ENCODE results near the gene PAQR9. TPM values are rescaled to one million over a fixed set of nuclear protein-coding genes. Genes with fewer than 3 reads are reported as not detected.

PAQR9 gene
- total and polyA plus RNA-seq, 2 donors (not counting 1 experiment from before 2014, with no cell fraction given) = not detected

DNA sequence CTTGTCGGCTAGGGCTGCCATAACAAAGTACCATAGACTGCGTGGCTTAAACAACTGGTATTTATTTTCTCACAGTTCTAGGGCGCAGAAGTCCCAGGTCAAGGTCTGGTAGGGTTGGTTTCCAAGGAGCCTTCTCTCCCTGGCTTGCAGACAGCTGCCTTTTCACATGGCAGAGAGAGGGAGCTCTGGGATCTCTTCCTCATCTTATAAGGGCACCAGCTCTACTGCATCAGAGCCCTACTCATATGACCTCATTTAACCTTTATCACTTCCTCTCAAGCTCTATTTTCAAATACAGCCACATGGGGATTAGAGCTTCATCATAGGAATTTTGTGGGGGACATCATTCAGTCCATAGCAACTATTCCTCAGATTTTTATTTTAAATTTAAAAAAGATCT, 17.6 kb upstream of the PAQR9 start:
- no peaks in the 10 kb centered on the region for H3K9me3 ChIP-seq (ENCODE audit: control extremely low read depth in 1 of 3, control insufficient read depth in 2 of 3, insufficient read depth in 1 of 3, low read length in 2 of 3)
- ATAC-seq (ENCODE audit: low read depth) (no peak), DNase-seq (no peak)
- no peak overlapping the region for H3K9ac ChIP-seq (ENCODE audit: low read length)
- CTCF ChIA-PET = interaction anchor here (1.0 kb wide), 1 partner anchor 11 kb away, joined by 3 read pairs; no protein-coding TSS in a partner anchor
- H3K27ac ChIP-seq (ENCODE audit: low read length in 2 of 2) = no peak overlapping the region
- WGBS (ENCODE audit: insufficient coverage) = no CpG with 5 or more reads among the region's 3 CpGs
- Mint-ChIP-seq H3K4me1 (no peaks in the 10 kb centered on the region), H3K4me3 (no peak overlapping the region), H3K27ac (no peak overlapping the region), H3K27me3 (peaks cover 35% of the 10 kb centered on the region), H3K9me3 (ENCODE audit: insufficient read depth) (no peaks in the 10 kb centered on the region)
- TF ChIP-seq, protein P1, sequence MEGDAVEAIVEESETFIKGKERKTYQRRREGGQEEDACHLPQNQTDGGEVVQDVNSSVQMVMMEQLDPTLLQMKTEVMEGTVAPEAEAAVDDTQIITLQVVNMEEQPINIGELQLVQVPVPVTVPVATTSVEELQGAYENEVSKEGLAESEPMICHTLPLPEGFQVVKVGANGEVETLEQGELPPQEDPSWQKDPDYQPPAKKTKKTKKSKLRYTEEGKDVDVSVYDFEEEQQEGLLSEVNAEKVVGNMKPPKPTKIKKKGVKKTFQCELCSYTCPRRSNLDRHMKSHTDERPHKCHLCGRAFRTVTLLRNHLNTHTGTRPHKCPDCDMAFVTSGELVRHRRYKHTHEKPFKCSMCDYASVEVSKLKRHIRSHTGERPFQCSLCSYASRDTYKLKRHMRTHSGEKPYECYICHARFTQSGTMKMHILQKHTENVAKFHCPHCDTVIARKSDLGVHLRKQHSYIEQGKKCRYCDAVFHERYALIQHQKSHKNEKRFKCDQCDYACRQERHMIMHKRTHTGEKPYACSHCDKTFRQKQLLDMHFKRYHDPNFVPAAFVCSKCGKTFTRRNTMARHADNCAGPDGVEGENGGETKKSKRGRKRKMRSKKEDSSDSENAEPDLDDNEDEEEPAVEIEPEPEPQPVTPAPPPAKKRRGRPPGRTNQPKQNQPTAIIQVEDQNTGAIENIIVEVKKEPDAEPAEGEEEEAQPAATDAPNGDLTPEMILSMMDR (IDR thresholded peaks at IDR 0.05) = no peak
- TF ChIP-seq EZH2 (IDR thresholded peaks at IDR 0.05; ENCODE audit: borderline replicate concordance, insufficient read depth, low read depth, low read length, poor library complexity, severe bottlenecking) = no peak
- peaks cover 0 to 4% (median 0%) of the 10 kb centered on the region in 4 experiments for H3K27me3 ChIP-seq (replicated peaks in 1 of 4; ENCODE audit: control extremely low read depth in 1 of 4, control insufficient read depth in 3 of 4, insufficient read depth in 4 of 4, low read length in 3 of 4)
- no peaks in the 10 kb centered on the region for H3K36me3 ChIP-seq (replicated peaks in 1 of 2; ENCODE audit: control extremely low read depth in 1 of 2, control insufficient read depth in 1 of 2, extremely low read depth in 1 of 2, insufficient read depth in 2 of 2, low read length in 1 of 2)
- no peak overlapping the region for H2AFZ ChIP-seq (ENCODE audit: insufficient read depth, low read depth, low read length, poor library complexity, severe bottlenecking)
- no peaks in the 10 kb centered on the region for H4K20me1 ChIP-seq (ENCODE audit: control insufficient read depth, insufficient read depth, low read length, poor library complexity, severe bottlenecking)
- POLR2A ChIA-PET = no interaction called here
- no peaks in the 10 kb centered on the region for H3K79me2 ChIP-seq (ENCODE audit: control insufficient read depth, insufficient read depth, low read length)
- H3K4me3 ChIP-seq (ENCODE audit: control extremely low read depth in 1 of 5, extremely low read depth in 1 of 5, insufficient read depth in 1 of 5, low read depth in 2 of 5, low read length in 4 of 5) = no peak overlapping the region
- no peaks in the 10 kb centered on the region for H3K4me1 ChIP-seq (ENCODE audit: control insufficient read depth in 2 of 2, insufficient read depth in 2 of 2, low read length in 2 of 2)
- H3K4me2 ChIP-seq (replicated peaks; ENCODE audit: low read depth, low read length, poor library complexity, severe bottlenecking) = no peak overlapping the region
- intact Hi-C loops (cut with micrococcal nuclease) = no loop called here

DNA sequence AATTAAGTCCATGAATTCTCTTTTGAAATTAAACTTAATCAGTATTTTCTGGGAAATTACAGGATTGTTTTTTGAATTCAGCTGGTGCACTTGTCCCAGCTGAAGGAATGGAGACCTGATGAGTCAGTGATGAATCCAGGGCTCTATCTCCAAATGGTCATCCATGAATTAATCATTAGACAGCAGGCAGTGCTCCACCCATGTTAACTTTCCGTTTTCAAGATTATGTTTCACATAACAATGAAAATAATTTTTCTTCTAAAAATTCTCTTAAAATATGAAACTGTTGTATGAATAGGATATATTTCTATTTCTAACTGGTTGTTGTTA, 13.9 kb upstream of the PAQR9 start:
- Mint-ChIP-seq H3K27me3 (peaks cover 44% of the 10 kb centered on the region), H3K4me1 (no peaks in the 10 kb centered on the region), H3K4me3 (no peak overlapping the region), H3K9me3 (ENCODE audit: insufficient read depth) (no peaks in the 10 kb centered on the region), H3K27ac (no peak overlapping the region)
- ATAC-seq (ENCODE audit: low read depth) (no peak), DNase-seq (no peak)
- H4K20me1 ChIP-seq (ENCODE audit: control insufficient read depth, insufficient read depth, low read length, poor library complexity, severe bottlenecking) = no peaks in the 10 kb centered on the region
- WGBS (ENCODE audit: insufficient coverage) = no CpG with 5 or more reads among the region's 1 CpG
- H2AFZ ChIP-seq (ENCODE audit: insufficient read depth, low read depth, low read length, poor library complexity, severe bottlenecking) = no peak overlapping the region
- intact Hi-C loops (cut with micrococcal nuclease) = no loop called here
- no peaks in the 10 kb centered on the region for H3K79me2 ChIP-seq (ENCODE audit: control insufficient read depth, insufficient read depth, low read length)
- ChIA-PET CTCF (interaction anchor here (0.5 kb wide), 1 partner anchor 12 kb away, joined by 3 read pairs; no protein-coding TSS in a partner anchor), POLR2A (no interaction called here)
- peaks cover 0 to 4% (median 0%) of the 10 kb centered on the region in 4 experiments for H3K27me3 ChIP-seq (replicated peaks in 1 of 4; ENCODE audit: control extremely low read depth in 1 of 4, control insufficient read depth in 3 of 4, insufficient read depth in 4 of 4, low read length in 3 of 4)
- TF ChIP-seq, protein P1 (IDR thresholded peaks at IDR 0.05) = no peak
- TF ChIP-seq EZH2 (IDR thresholded peaks at IDR 0.05; ENCODE audit: borderline replicate concordance, insufficient read depth, low read depth, low read length, poor library complexity, severe bottlenecking) = no peak
- H3K4me3 ChIP-seq (ENCODE audit: control extremely low read depth in 1 of 5, extremely low read depth in 1 of 5, insufficient read depth in 1 of 5, low read depth in 2 of 5, low read length in 4 of 5) = no peak overlapping the region
- no peaks in the 10 kb centered on the region for H3K4me1 ChIP-seq (ENCODE audit: control insufficient read depth in 2 of 2, insufficient read depth in 2 of 2, low read length in 2 of 2)
- no peak overlapping the region for H3K27ac ChIP-seq (ENCODE audit: low read length in 2 of 2)
- no peaks in the 10 kb centered on the region for H3K36me3 ChIP-seq (replicated peaks in 1 of 2; ENCODE audit: control extremely low read depth in 1 of 2, control insufficient read depth in 1 of 2, extremely low read depth in 1 of 2, insufficient read depth in 2 of 2, low read length in 1 of 2)
- H3K9ac ChIP-seq (ENCODE audit: low read length) = no peak overlapping the region
- peaks cover 0 to under 1% (median 0%) of the 10 kb centered on the region in 3 donors for H3K9me3 ChIP-seq (ENCODE audit: control extremely low read depth in 1 of 3, control insufficient read depth in 2 of 3, insufficient read depth in 1 of 3, low read length in 2 of 3)
- no peak overlapping the region for H3K4me2 ChIP-seq (replicated peaks; ENCODE audit: low read depth, low read length, poor library complexity, severe bottlenecking)

Data from B cell (primary cell).